Subcutaneous preadipocyte (primary cell): ENCODE data around the gene PCAT6. TPM values are rescaled to one million over a fixed set of nuclear protein-coding genes. Genes with fewer than 3 reads are reported as not detected.

Experiments used
- small RNA-seq: library from RNA; depleted of rRNA; stranded (forward); fragments of <200 nt; gene quantifications from one replicate; pipeline ENCODE3, GENCODE V24; 2012
- total RNA-seq: library from RNA; depleted of rRNA; stranded (reverse); fragments of >200 nt; gene quantifications from 2 replicates; pipeline ENCODE4 v1.2.3, GENCODE V29; 2012

The PCAT6 gene
- total RNA-seq: not detected in 2 replicates

DNA sequence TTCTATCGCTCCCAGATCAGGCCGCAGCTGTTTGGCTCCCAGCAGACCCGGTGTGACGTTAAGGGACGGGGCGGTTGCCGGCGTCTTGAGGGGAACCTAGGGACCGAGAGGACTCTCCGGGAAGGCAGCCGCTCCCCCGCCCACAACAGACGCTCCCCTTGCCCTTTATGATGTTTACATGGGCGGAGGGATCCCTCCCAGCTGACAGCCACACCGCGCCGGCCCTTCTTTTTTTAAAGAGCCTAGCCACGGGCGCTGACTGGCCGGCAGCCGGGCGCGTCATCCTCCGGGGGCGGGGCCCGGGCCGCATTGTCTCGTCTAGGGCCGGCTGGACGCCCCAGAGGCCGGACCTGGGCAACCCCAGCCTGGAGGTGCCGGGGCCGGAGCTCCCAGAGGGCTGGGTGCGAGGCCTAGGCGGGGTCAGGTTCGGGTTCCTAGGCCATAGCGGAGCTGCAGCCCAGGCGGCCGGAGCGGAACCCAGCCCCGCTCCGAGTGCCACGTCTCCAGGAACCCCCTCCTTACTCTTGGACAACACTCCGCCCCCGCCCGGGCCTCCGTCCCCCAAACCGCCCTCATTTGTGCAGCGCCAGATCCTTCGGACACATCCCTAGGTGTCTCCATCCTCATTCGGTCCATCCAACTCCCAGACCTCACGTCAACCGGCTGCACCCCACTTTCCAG is at the start of gene PCAT6:
TSS of gene PCAT6 (plus strand) at position 340 of the 681 bp plus-strand sequence.

DNA sequence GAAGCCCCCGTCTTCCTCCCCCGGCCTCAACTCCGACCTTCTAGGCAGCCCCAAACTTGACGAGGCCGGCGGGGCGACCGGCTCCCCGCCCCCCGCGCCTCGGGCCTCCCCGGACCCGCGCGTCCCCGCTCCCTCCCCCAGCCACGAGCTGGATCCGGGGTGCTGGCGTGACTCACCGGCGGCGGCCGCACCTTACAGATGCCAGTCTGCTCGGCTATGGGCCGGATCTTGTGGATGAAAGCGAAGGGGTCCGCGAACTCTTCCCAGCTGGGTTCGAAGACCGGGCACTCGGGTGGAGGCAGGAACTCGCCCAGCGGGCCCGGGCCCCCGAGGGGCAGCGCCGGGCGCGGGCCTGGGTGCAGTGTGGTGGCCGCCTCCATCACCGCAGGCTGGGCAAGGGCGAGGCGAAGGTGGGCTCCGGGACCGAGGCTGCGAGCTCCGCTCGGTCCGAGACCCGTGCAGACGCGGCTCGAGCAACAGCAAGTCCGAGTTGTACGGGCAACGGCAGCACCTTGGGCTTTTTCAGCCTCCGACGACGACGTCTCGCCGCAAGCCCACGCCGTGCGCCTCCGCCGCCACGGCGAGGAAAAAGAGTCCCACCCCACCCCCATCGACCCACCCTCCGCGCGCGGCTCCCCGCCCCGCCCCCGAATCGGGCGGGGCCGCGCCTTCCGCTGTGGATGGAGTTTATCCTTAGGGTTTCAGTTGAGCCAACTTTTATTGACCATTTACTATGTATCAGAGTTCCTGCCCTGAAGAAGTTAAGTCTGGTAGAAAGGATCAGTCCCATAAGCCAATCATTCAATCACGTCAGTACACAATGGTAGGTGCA is 2.6 kb upstream of the PCAT6 start, which contains the start of gene KDM5B:
TSS of gene KDM5B (minus strand) at position 496 of the 832 bp plus-strand sequence. CDS start at position 380, 116 bp downstream.

Small RNAs within 50 kb of the gene (small RNA-seq; reads per million reads assigned to genes)
- gene AC098934.3: 0.14 reads per million

Other genes with a start within 250 kb of the PCAT6 start
- gene SYT2, start 100.5 kb upstream of the PCAT6 start, total RNA-seq: not detected in 2 replicates
- gene KDM5B, start 2.5 kb upstream of the PCAT6 start, total RNA-seq: 47.8 and 60.0 TPM in 2 replicates
- gene RABIF, start 78.2 kb downstream of the PCAT6 start, total RNA-seq: 5.3 and 6.6 TPM in 2 replicates
- 24.6 and 26.2 TPM in 2 replicates for gene KLHL12, start 116.3 kb downstream of the PCAT6 start, total RNA-seq
- gene ADIPOR1, start 147.4 kb downstream of the PCAT6 start, total RNA-seq: 72.4 and 82.3 TPM in 2 replicates
- 19.0 and 27.2 TPM in 2 replicates for gene CYB5R1, start 156.3 kb downstream of the PCAT6 start, total RNA-seq
- 90.4 and 102 TPM in 2 replicates for gene TMEM183A, start 196.4 kb downstream of the PCAT6 start, total RNA-seq
- 2.3 and 7.0 TPM in 2 replicates for gene PPFIA4, start 215.5 kb downstream of the PCAT6 start, total RNA-seq